ENCODE data around the gene AICDA.

DNA sequence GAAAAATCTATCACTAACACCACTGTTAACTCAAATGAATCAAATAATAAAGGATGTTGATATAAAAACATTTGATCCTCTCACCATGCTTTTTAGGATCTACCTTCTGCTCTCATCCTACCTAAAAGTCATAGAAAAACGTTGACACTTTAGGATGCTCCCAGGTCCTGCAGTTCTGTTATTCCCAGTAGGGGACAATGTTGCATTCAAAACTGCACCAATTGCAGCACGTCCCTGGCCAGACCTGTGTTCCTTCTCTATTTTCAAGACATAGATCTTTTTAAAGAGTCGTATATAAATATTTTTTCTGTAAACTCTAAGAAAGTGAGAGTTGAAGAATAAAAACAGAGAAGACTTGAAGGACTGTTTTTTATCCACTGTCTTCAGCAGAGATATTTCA is 8.8 kb downstream of the AICDA start:
- TF ChIP-seq ZKSCAN1 (IDR thresholded peaks at IDR 0.05; ENCODE audit: low read length) (no peak), CBFB (CRISPR knock-in tag; IDR thresholded peaks at IDR 0.05) (no peak), ZFP36 (IDR thresholded peaks at IDR 0.05; ENCODE audit: borderline replicate concordance, low read depth, low read length, partially characterized antibody) (no peak), MEIS1 (CRISPR knock-in tag; IDR thresholded peaks at IDR 0.05; ENCODE audit: borderline replicate concordance) (no peak), SP1 (IDR thresholded peaks at IDR 0.05) (no peak), SP1 (CRISPR knock-in tag; IDR thresholded peaks at IDR 0.05) (no peak), ETV5 (CRISPR knock-in tag; IDR thresholded peaks at IDR 0.05; ENCODE audit: borderline replicate concordance) (no peak), SOX5 (CRISPR knock-in tag; IDR thresholded peaks at IDR 0.05; ENCODE audit: borderline replicate concordance) (no peak), BHLHE40 (IDR thresholded peaks at IDR 0.05; ENCODE audit: low read length) (no peak), MYC (CRISPR knock-in tag; IDR thresholded peaks at IDR 0.05; ENCODE audit: borderline replicate concordance) (no peak), JUND (CRISPR knock-in tag; IDR thresholded peaks at IDR 0.05) (no peak), PAX8 (CRISPR knock-in tag; IDR thresholded peaks at IDR 0.05; ENCODE audit: borderline replicate concordance) (no peak)
- TF ChIP-seq, protein P1, sequence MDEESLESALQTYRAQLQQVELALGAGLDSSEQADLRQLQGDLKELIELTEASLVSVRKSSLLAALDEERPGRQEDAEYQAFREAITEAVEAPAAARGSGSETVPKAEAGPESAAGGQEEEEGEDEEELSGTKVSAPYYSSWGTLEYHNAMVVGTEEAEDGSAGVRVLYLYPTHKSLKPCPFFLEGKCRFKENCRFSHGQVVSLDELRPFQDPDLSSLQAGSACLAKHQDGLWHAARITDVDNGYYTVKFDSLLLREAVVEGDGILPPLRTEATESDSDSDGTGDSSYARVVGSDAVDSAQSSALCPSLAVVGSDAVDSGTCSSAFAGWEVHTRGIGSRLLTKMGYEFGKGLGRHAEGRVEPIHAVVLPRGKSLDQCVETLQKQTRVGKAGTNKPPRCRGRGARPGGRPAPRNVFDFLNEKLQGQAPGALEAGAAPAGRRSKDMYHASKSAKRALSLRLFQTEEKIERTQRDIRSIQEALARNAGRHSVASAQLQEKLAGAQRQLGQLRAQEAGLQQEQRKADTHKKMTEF (CRISPR knock-in tag; IDR thresholded peaks at IDR 0.05): no peak
